Measurements from ENCODE around the gene C15orf62. TPM values are rescaled to one million over a fixed set of nuclear protein-coding genes. Genes with fewer than 3 reads are reported as not detected.

The C15orf62 gene
- total and polyA plus RNA-seq, 7 donors = 0.05 to 0.19 (median 0.07) TPM; not detected in 4

- peaks cover 0 to 5% of the 10 kb centered on the region in 2 donors for H3K36me3 ChIP-seq (ENCODE audit: insufficient read depth in 1 of 2, low read depth in 1 of 2)
- no peak overlapping the region for H3K27ac ChIP-seq
- intact Hi-C loops (cut with DNase I) = loop anchor here (10.0 kb wide), 2 partner anchors 57 to 203 kb away; partner anchors contain the start of gene SPINT1 (in 2 of the 2)
- H3K27me3 ChIP-seq (ENCODE audit: insufficient read depth in 3 of 3, low read length in 2 of 3) = no peaks in the 10 kb centered on the region
- WGBS, 3 donors = 24 to 36% (median 25%) methylated on average over 4 of the region's 4 CpGs
- H3K4me1 ChIP-seq = peaks cover 20% of the 10 kb centered on the region
- ATAC-seq = peak in 2 of 4 donors; percentile 26 to 31
- H3K9me3 ChIP-seq = no peaks in the 10 kb centered on the region
- TF ChIP-seq, protein P1, sequence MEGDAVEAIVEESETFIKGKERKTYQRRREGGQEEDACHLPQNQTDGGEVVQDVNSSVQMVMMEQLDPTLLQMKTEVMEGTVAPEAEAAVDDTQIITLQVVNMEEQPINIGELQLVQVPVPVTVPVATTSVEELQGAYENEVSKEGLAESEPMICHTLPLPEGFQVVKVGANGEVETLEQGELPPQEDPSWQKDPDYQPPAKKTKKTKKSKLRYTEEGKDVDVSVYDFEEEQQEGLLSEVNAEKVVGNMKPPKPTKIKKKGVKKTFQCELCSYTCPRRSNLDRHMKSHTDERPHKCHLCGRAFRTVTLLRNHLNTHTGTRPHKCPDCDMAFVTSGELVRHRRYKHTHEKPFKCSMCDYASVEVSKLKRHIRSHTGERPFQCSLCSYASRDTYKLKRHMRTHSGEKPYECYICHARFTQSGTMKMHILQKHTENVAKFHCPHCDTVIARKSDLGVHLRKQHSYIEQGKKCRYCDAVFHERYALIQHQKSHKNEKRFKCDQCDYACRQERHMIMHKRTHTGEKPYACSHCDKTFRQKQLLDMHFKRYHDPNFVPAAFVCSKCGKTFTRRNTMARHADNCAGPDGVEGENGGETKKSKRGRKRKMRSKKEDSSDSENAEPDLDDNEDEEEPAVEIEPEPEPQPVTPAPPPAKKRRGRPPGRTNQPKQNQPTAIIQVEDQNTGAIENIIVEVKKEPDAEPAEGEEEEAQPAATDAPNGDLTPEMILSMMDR (IDR thresholded peaks at IDR 0.05) = no peak
- no peak overlapping the region for H3K4me3 ChIP-seq
- DNase-seq = peak in 1 of 2 donors; percentile 47
Observed at GRCh38 chr15:40787344-40787841, 17.6 kb downstream of the C15orf62 start.

DNA sequence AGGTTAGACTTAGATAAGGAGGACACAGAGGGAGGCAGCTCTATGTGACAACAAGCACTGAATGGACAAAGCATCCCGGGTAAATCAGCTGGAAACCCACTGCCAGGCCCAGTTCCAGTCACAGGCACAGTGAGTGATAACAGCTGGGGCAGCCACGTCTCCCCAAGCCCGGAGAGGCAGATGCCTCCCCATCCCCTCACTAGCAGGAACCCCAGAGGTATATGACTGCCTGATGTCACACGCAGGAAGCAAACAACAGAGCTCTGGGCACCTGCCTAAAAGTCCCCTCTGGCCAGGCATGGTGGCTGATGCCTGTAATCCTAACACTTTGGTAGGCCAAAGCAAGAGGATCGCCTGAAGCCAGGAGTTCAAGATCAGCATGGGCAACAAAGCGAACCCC, 18.2 kb downstream of the C15orf62 start:
- TF ChIP-seq, protein P1 (IDR thresholded peaks at IDR 0.05) = no peak
- peaks cover 20% of the 10 kb centered on the region for H3K4me1 ChIP-seq
- H3K27ac ChIP-seq = no peak overlapping the region

DNA sequence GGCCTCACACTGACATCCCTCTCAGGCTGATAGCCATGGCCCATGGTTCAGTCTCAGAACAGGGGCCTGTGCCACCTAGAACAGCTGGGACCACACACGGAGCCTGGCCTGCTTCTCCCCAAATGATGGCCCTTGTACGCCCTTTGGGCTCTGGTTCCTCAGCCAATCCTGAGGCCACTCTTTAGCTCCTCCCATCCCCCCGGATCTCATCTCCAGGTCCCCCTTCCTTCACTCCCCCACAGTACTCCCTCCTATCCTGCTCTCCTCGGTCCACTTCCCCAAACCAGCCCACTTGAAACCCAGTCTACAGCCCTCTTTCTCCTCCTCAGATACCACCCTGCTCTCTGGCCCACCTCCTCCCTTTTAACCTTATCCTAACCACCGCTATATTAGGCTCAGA, 19.3 kb downstream of the C15orf62 start:
- ATAC-seq (peak in 1 of 4 donors; percentile 26), DNase-seq (peak in 1 of 2 donors; percentile 30)
- H3K27ac ChIP-seq = no peak overlapping the region
- H3K9me3 ChIP-seq = no peaks in the 10 kb centered on the region
- H3K36me3 ChIP-seq (ENCODE audit: insufficient read depth in 1 of 2, low read depth in 1 of 2) = peaks cover 0 to 8% of the 10 kb centered on the region in 2 donors
- peaks cover 27% of the 10 kb centered on the region for H3K4me1 ChIP-seq
- no peak overlapping the region for H3K4me3 ChIP-seq
- 58 to 67% (median 61%) methylated on average over 5 of the region's 5 CpGs for WGBS, 3 donors
- H3K27me3 ChIP-seq (ENCODE audit: insufficient read depth in 3 of 3, low read length in 2 of 3) = no peaks in the 10 kb centered on the region
- intact Hi-C loops (cut with DNase I) = loop anchor here (10.0 kb wide), 2 partner anchors 56 to 204 kb away; partner anchors contain the start of gene SPINT1 (in 2 of the 2)
- TF ChIP-seq, protein P1 (IDR thresholded peaks at IDR 0.05) = no peak

More for the DNA sequence above, 18.2 kb downstream of the C15orf62 start:
- ATAC-seq (no peak), DNase-seq (peak in 1 of 2 donors; percentile 9)
- H3K4me3 ChIP-seq = no peak overlapping the region
- no peaks in the 10 kb centered on the region for H3K9me3 ChIP-seq
- H3K27me3 ChIP-seq (ENCODE audit: insufficient read depth in 3 of 3, low read length in 2 of 3) = no peaks in the 10 kb centered on the region
- intact Hi-C loops (cut with DNase I) = loop anchor here (10.0 kb wide), 2 partner anchors 57 to 203 kb away; partner anchors contain the start of gene SPINT1 (in 2 of the 2)
- H3K36me3 ChIP-seq (ENCODE audit: insufficient read depth in 1 of 2, low read depth in 1 of 2) = peaks cover 0 to 8% of the 10 kb centered on the region in 2 donors
- WGBS, 3 donors = 63 to 74% (median 67%) methylated on average over 6 of the region's 6 CpGs

DNA sequence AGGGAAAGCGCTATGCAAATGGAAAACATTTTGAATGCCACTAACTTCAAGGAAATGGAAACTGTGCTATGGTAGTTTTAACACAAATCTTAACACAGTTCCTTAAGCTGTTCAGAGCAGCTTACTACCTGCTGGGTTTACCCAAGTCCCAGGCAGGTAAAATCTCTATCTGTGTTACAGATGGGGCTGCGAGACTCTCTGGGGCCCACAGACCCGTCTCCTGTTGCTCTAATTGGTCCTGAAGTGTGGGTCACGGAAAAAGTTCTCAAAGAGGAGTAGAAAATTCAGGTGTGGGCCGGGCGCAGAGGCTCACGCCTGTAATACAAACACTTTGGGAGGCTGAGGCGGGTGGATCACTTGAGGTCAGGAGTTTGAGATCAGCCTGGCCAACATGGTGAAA, 20.2 kb downstream of the C15orf62 start:
- H3K4me3 ChIP-seq = no peak overlapping the region
- no peaks in the 10 kb centered on the region for H3K27me3 ChIP-seq (ENCODE audit: insufficient read depth in 3 of 3, low read length in 2 of 3)
- no peaks in the 10 kb centered on the region for H3K9me3 ChIP-seq
- TF ChIP-seq, protein P1 (IDR thresholded peaks at IDR 0.05) = no peak
- H3K4me1 ChIP-seq = peaks cover 24% of the 10 kb centered on the region
- H3K36me3 ChIP-seq (ENCODE audit: insufficient read depth in 1 of 2, low read depth in 1 of 2) = peaks cover 0 to 8% of the 10 kb centered on the region in 2 donors
- intact Hi-C loops (cut with DNase I) = loop anchor here (10.0 kb wide), 2 partner anchors 55 to 205 kb away; partner anchors contain the start of gene SPINT1 (in 2 of the 2)
- 71 to 95% (median 82%) methylated on average over 8 of the region's 8 CpGs for WGBS, 3 donors
- peak in 3 of 4 donors; percentile 17 to 63 (median 32) for ATAC-seq
- DNase-seq = peak in 1 of 2 donors; percentile 28
- peak overlapping the region; percentile 58 for H3K27ac ChIP-seq

Data from psoas muscle (tissue), 8 donors.